Activated CD8-positive, alpha-beta memory T cell treated with anti-CD3 and anti-CD28 coated beads for 24 hours (primary cell): ENCODE results near the gene TMEM248.

ENCODE experiments used
- DNase-seq: peaks from one replicate; pipeline ENCODE4 v3.0.0-alpha.2; 2020

TMEM248 gene

DNA sequence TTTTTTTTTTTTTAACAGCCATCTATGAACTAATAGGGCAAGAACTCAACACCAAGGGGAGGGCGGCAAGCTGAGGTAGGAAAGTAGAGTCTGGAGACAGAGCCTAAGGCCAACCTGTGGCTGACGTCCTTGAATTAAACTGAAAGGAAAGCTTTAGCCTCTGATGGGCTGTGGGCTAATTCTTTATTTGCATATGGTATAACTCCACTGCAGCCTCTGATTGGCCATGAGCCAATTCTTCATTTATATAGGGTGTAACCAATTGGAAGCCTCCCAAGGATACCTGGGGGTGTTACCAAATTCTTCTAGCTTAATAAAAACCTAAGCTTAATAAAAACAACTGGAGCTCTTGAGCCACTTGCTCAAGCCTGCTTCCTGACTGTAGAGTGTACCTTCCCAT is 85.9 kb downstream of the TMEM248 start:
- DNase-seq, result no peak
